SIG-M5 treated with dmso at 0.1 percent for 504 hours (cell line): Measurements from ENCODE around the gene SLC1A5.

Experiments
- DNase-seq: peaks from one replicate; lab custom pipeline; 2025; ENCODE audit not compliant: unreplicated experiment; lab: John Stamatoyannopoulos, UW

SLC1A5 gene

GRCh38 chr19:46745030-46745429 lies 43.4 kb downstream of the SLC1A5 start:
- no peak for DNase-seq

DNA sequence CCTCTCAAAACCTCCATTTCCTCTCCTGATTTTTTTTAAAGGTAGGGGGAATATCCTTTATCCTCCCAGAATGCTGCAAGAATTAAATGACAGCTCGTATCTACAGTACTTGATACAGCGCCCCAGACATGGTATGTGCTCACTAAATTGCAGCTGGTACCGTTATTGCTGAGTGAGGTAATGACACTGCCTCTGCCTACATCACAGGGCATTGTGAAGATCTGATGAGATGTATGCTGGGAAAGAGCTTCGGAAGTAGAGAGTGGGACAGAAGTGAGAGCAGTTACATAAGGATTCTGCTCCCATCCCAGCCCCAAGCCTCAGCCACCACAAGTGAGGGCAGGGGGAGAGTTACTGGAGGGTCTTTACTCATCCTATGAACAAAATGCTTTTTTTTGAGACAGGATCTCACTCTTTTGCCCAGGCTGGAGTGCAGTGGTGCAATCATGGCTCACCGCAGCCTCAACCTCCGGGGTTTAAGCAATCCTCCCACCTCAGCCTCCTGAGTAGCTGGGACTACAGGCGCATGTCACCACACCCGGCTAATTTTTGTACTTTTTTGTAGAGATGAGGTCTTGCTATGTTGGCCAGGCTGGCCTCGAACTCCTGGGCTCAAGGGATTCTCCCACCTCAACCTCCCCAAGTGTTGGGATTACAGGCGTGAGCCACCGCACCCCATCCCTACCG lies 44.2 kb downstream of the SLC1A5 start:
- no peak for DNase-seq

DNA sequence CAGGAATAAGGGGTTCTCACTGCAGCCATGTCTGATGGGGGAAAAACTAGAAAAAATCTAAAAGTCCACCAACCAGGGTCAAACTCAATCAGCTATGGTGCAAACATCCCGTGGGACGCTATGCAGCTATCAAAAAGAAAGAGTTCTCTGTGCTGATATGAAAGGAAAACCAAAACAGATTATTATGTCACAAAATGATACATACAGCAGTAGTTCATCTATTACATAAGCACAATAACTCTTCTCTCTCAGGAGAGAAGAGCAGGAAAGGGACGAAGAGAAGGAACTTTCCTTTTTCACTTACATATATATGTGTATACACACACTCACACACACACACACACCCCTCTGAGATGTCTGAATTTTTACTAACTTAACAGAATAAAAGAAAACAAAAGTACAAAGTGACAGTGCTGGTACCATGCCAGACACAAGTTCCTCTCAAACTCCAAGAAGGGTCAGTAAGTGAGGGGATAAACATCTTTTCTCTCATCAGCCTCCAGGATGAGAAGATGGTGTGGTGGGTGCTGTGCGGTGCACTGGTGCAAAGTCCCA lies 45.4 kb downstream of the SLC1A5 start:
- DNase-seq = no peak

- no peak for DNase-seq
These were observed 46.9 kb downstream of the SLC1A5 start for GRCh38 chr19:46741447-46741846.

DNA sequence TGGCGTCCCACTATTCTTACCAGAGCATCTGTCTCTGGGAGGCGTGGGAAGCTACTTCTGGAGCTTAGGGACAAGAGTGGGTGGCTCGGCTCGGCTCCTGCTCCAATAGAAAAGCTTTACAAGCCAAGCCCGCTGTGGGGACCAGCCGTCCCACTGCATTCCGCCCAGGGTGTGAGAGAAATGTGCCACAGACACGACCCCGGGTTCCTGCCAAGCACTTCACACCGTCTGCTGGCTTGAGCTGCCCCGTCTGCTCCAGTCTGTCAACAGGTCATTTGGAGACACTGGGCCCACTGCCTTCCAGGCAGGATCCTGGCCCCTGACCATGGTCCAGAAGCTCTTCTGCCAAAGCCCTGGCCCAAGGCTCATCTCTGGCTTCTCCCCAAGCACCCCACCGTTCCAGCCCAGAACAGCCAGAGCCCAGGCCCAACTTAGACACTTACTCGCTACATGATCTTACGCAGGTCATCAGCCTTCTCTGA lies 49.1 kb downstream of the SLC1A5 start:
- DNase-seq = no peak

- no peak for DNase-seq
These were observed 50.6 kb downstream of the SLC1A5 start for GRCh38 chr19:46737761-46738171.

GRCh38 chr19:46737298-46737654 lies 51.1 kb downstream of the SLC1A5 start:
- no peak for DNase-seq

DNA sequence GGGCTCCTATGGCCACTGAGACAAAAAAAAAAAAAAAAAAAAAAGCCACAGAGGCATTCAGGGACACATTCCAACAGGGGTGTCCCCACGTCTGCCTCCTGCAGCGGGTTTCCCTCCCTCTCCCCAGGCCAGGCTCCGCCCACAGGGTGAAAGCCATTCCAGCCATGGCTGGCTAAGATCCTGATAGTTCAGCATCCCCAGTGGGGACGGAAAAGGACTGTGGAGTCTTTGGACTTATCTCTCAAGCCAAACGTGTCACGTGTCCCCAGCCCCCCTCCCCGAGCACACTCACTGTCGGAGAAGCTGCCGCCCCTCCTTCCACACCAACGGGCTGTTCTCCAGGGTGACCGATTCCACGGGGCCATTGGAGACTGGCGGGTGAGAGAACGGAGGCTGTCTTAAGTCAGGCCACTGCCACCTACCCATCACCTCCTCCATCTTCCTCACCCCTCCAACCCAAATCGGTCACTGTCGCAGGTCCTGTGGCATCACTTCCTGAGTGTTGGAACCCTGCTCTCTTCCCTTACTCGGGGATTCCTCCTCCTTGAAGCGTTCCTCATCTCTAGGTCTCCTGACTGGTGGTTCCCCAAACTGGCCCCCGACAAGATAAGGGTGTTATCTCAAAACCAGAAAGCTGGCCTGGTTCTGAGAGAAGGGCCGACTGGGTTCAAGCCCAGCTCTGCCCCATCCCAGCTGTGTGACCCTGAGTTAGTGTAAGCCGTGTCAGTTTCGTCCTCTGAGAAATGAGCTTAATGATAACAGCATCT lies 51.7 kb downstream of the SLC1A5 start:
- DNase-seq = no peak

- DNase-seq = peak; percentile 84
These were observed 54.6 kb downstream of the SLC1A5 start for GRCh38 chr19:46733690-46734292.

DNA sequence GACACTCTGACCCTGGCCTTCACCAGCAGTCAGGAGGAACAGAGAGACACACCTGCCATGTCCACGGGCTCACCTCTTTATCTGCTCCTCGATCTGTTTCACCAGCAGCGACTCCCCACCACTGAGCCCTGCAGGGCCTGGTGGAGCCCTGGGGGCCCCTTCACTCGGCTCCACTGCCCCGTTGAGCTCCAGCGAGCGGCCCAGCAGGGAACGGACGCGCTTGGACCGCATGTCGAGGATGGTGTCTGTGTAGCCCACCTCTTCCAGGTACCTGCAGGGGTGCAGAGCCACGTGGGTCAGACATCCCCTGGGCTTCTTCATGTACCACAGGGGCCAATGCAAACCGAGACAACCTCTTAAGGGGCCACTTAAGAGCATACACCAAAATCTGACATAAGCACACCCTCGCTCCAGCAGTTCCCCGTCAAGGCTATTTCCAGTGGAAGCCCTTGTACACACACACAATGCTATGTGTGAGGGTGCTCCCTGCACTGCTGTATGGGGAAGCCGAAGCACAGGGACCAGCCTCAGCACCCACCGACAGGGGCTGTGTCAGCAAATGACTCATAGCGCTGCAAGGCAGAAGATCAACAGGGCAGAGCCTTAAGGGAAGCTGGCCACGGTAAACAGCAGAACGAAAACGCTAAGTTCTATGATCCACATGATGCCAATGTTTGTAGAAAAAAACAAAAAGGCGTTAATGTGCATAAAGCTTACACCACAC lies 55.3 kb downstream of the SLC1A5 start:
- DNase-seq = peak; percentile 84

- no peak for DNase-seq
These were observed 56.0 kb downstream of the SLC1A5 start for GRCh38 chr19:46732172-46732938.

- DNase-seq = no peak
These were observed 56.8 kb downstream of the SLC1A5 start for GRCh38 chr19:46731584-46731983.

GRCh38 chr19:46731007-46731501 lies 57.3 kb downstream of the SLC1A5 start:
- peak; percentile 92 for DNase-seq

GRCh38 chr19:46730595-46730994 lies 57.8 kb downstream of the SLC1A5 start:
- DNase-seq = no peak

DNA sequence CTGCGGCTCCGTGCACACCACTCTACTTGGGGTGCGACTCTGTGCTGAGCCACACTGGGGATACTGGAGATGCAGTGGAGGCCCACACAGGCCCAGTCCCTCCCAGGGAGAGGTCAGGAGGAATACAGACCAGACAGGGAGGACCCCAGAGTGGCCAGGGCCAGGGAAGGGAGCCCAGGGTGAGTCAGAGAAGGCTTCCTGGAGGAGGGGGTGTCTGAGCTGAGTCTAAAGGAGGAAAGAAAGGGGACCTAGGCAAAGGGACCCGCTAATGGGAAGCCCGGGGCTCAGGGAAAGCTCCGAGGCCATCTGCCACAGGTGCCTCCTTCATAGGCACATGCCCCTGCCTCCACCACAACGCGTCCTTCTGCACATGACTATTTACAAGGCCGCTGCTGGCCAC lies 58.2 kb downstream of the SLC1A5 start:
- DNase-seq = no peak

- DNase-seq = no peak
These were observed 58.7 kb downstream of the SLC1A5 start for GRCh38 chr19:46729696-46730095.

DNA sequence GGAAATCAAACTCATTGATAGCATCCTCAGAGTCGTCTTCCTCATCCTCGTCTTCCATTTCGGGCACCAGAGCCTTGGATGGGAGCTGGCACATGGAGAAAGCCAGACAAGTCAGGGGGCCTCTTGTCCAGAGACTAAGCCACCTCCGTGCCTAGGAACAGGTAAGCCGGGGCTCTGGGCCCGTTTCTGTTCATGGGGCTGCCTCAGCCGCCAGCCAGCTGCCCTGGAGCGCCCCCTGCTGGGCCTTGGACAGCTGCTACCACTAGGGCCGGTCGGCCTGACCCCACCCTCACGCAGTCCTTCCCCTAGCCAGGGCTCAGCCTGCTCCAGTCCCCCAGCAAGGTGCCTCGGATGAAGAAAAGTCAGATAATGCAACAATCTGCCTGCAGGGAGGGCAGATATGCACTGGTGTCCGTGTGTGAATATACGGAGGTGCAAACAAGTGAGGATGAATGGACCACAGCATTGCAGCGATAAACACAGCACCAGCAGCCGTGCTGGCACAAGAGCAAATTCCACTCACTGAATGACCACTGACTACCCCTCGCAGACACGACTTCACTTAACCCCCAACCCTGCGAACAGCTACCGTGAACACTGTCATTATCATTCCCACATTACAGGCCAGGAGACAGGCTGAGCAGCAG lies 59.6 kb downstream of the SLC1A5 start:
- DNase-seq = peak; percentile 8

DNA sequence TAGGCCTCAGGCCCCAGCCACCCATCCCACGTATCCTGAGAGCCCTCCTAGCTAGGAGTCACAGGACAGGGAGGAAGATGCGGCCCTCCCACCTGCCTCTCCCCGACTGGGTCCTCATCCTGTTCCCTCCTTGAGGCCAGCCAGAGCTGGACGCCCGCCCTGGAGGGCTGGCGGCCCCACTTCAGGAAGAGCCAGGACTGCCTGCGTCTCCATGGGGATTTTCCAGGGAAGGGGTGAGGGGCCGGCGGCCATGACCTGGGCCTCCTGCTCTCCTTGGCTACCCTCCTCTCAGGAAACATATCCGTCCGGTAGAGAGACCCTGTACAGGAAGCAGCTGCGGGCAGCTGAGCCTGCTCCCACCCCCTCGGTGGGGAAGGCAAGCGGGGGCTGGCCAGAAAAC lies 60.2 kb downstream of the SLC1A5 start:
- DNase-seq = no peak

GRCh38 chr19:46727757-46728156 lies 60.6 kb downstream of the SLC1A5 start:
- no peak for DNase-seq
